K562 (cell line): ENCODE measurements around the gene DAPK3. TPM values are rescaled to one million over a fixed set of nuclear protein-coding genes. Genes with fewer than 3 reads are reported as not detected.

Source experiments
- ARID1B ChIP-seq: fragments of 450-650 bp; IDR thresholded peaks from 2 replicates; pipeline ENCODE4 v1.6.1; 2016; ENCODE audit warnings: antibody characterized with exemption, mild to moderate bottlenecking, inconsistent platforms
- BDP1 ChIP-seq: IDR thresholded peaks from 3 replicates; pipeline ENCODE4 v1.6.1; 2011; ENCODE audit not compliant: insufficient read length, insufficient read depth
- BRD9 ChIP-seq: fragments of 450-650 bp; IDR thresholded peaks from 2 replicates; pipeline ENCODE4 v1.6.1; 2018; ENCODE audit warnings: low read depth; ENCODE audit not compliant: partially characterized antibody
- DIDO1 ChIP-seq: fragments of 450-650 bp; IDR thresholded peaks from 2 replicates; pipeline ENCODE4 v1.6.1; 2016; ENCODE audit warnings: low read depth, missing biosample characterization, missing genetic modification characterization
- GABPA ChIP-seq: fragments of 200-800 bp; sonication (Bioruptor generic); conservative IDR thresholded peaks from 2 replicates; pipeline ENCODE4 v1.6.1; 2016; ENCODE audit warnings: low read depth, missing genetic modification characterization, missing compliant biosample characterization
- GATAD2A ChIP-seq: fragments of 450-650 bp; IDR thresholded peaks from 2 replicates; pipeline ENCODE4 v1.6.1; 2017
- NFYB ChIP-seq: IDR thresholded peaks from 2 replicates; pipeline ENCODE4 v1.6.1; 2011; ENCODE audit warnings: mild to moderate bottlenecking, moderate library complexity; ENCODE audit not compliant: insufficient read length; ENCODE audit errors: extremely low read depth
- POLR2G ChIP-seq: fragments of 200-400 bp; formaldehyde crosslinking; IDR thresholded peaks from 2 replicates; pipeline ENCODE4 v1.6.1; 2017; ENCODE audit warnings: low read depth, mild to moderate bottlenecking, antibody characterized with exemption, low read length, moderate library complexity
- RAD21 ChIP-seq, 2 experiments: fragments of 250-450 bp in 1 of 2; fragments of 450-650 bp in 1 of 2; sonication (Bioruptor Pico) in 1 of 2; formaldehyde crosslinking in 1 of 2; IDR thresholded peaks in 1 of 2; conservative IDR thresholded peaks in 1 of 2; 2 replicates each; pipeline versions ENCODE4 v1.4.0 to v1.8.0; 2020 to 2022; ENCODE audit warnings: mild to moderate bottlenecking in 2 of 2, moderate library complexity in 1 of 2
- RREB1 ChIP-seq: fragments of 250-450 bp; sonication (Bioruptor Pico); IDR thresholded peaks from 2 replicates; pipeline ENCODE4 v1.4.0; 2020
- SAFB ChIP-seq: fragments of 200-400 bp; formaldehyde crosslinking; IDR thresholded peaks from 2 replicates; pipeline ENCODE4 v1.6.1; 2017; ENCODE audit warnings: low read depth, low read length, borderline replicate concordance
- SIX5 ChIP-seq, 2 experiments: IDR thresholded peaks; 2 replicates each; pipeline ENCODE4 v1.6.1; 2011; ENCODE audit warnings: low read length in 2 of 2, borderline replicate concordance in 1 of 2, low read depth in 1 of 2, mild to moderate bottlenecking in 1 of 2, moderate library complexity in 1 of 2; ENCODE audit not compliant: insufficient read depth in 1 of 2
- THRB ChIP-seq: fragments of 450-650 bp; formaldehyde crosslinking; conservative IDR thresholded peaks from 2 replicates; pipeline ENCODE4 v1.4.0; 2022; ENCODE audit warnings: mild to moderate bottlenecking, missing genetic modification characterization
- ZFPM2 ChIP-seq: fragments of 250-450 bp; sonication (Bioruptor Pico); IDR thresholded peaks from 2 replicates; pipeline ENCODE4 v1.5.1; 2022; ENCODE audit warnings: mild to moderate bottlenecking
- ZNF174 ChIP-seq: fragments of 250-450 bp; sonication (Bioruptor Pico); IDR thresholded peaks from 2 replicates; pipeline ENCODE4 v1.4.0; 2020; ENCODE audit warnings: mild to moderate bottlenecking
- ZNF253 ChIP-seq: fragments of 250-450 bp; sonication (Bioruptor Pico); conservative IDR thresholded peaks from 2 replicates; pipeline ENCODE4 v1.6.1; 2021; ENCODE audit warnings: mild to moderate bottlenecking
- ZNF583 ChIP-seq: fragments of 250-450 bp; sonication (Bioruptor Pico); IDR thresholded peaks from 2 replicates; pipeline ENCODE4 v1.4.0; 2020
- ZNF717 ChIP-seq: fragments of 250-450 bp; sonication (Bioruptor Pico); IDR thresholded peaks from 2 replicates; pipeline ENCODE4 v1.5.0; 2021
- polyA plus RNA-seq, 8 experiments: library from polyadenylated mRNA; depleted of rRNA in 4 of 8; stranded (reverse) in 5 of 8; unstranded in 3 of 8; fragments of >200 nt; fragmentation: Nextera tagmentation in 2 of 8; fragmentation: Illumina TruSeq in 1 of 8; extraction: Ambion mirVana in 2 of 8; extraction: Trizol in 1 of 8; gene quantifications; 2 replicates each; pipeline versions ENCODE4 v1.2.1 to v1.2.3, GENCODE V29; 2011 to 2014; ENCODE audit warnings: inconsistent platforms in 1 of 8, missing spikeins in 1 of 8
- total RNA-seq, 7 experiments: library from RNA; depleted of rRNA in 6 of 7; stranded (reverse); fragments of >200 nt in 6 of 7; fragmentation: Illumina TruSeq in 2 of 7; extraction: Trizol in 2 of 7; gene quantifications; 2 replicates each; pipeline versions ENCODE4 v1.2.1 to v1.2.3, GENCODE V29; 2011 to 2021; ENCODE audit warnings: low replicate concordance in 1 of 7
- TF ChIP-seq, protein P1 (sequence below): fragments of 250-450 bp; sonication (Bioruptor Pico); IDR thresholded peaks from 2 replicates; pipeline ENCODE4 v1.9.0; 2021; ENCODE audit warnings: mild to moderate bottlenecking, inconsistent platforms

DAPK3 gene
- total and polyA plus RNA-seq, 9 of the 15 experiments (the other 6 are each of a cell fraction or from before 2014, with no cell fraction given) = 0.14 to 63.4 (median 25.0) TPM

GRCh38 chr19:3970808-3971598 is at the start of gene DAPK3 (continued):
- TF ChIP-seq, protein P1, sequence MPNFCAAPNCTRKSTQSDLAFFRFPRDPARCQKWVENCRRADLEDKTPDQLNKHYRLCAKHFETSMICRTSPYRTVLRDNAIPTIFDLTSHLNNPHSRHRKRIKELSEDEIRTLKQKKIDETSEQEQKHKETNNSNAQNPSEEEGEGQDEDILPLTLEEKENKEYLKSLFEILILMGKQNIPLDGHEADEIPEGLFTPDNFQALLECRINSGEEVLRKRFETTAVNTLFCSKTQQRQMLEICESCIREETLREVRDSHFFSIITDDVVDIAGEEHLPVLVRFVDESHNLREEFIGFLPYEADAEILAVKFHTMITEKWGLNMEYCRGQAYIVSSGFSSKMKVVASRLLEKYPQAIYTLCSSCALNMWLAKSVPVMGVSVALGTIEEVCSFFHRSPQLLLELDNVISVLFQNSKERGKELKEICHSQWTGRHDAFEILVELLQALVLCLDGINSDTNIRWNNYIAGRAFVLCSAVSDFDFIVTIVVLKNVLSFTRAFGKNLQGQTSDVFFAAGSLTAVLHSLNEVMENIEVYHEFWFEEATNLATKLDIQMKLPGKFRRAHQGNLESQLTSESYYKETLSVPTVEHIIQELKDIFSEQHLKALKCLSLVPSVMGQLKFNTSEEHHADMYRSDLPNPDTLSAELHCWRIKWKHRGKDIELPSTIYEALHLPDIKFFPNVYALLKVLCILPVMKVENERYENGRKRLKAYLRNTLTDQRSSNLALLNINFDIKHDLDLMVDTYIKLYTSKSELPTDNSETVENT = 0 out of 2 replicates have a peak, but pooled peaks have one; percentile 35
- no peak for TF ChIP-seq BDP1
- no peak for TF ChIP-seq ZNF174 (CRISPR knock-in tag)
- TF ChIP-seq POLR2G = peak; percentile 88
- no peak for TF ChIP-seq GATAD2A
- peak; percentile 96 for TF ChIP-seq GABPA (tag)
- no peak for TF ChIP-seq SIX5 (IDR thresholded peaks at IDR 0.05; ENCODE audit: borderline replicate concordance in 1 of 2, insufficient read depth in 1 of 2, low read depth in 1 of 2, low read length in 2 of 2)
- no peak for TF ChIP-seq ZNF583 (CRISPR knock-in tag)
- no peak for TF ChIP-seq DIDO1
- peak; percentile 87; the same call in 1 of the 2 replicates for TF ChIP-seq RREB1
- TF ChIP-seq ZNF717 (CRISPR knock-in tag) = no peak
- no peak for TF ChIP-seq RAD21 (CRISPR knock-in tag; conservative IDR thresholded peaks at IDR 0.05 in 1 of 2, IDR thresholded peaks at IDR 0.05 in 1 of 2)
- no peak for TF ChIP-seq BRD9
- TF ChIP-seq NFYB = peak; percentile 75
- TF ChIP-seq SAFB = no peak
- TF ChIP-seq ZNF253 (CRISPR knock-in tag) = no peak
- no peak for TF ChIP-seq ZFPM2
- no peak for TF ChIP-seq ARID1B
- no peak for TF ChIP-seq THRB (CRISPR knock-in tag)
